HL-60 (cell line): Measurements from ENCODE around the gene PRDM16.

ENCODE experiments used
- CTCF ChIP-seq: IDR thresholded peaks from one replicate; pipeline ENCODE4 v1.5.1; 2011; ENCODE audit warnings: low read length, control low read depth, inconsistent platforms; ENCODE audit not compliant: insufficient read depth
- REST ChIP-seq: IDR thresholded peaks from 2 replicates; pipeline ENCODE4 v1.6.1; 2012; ENCODE audit warnings: low read depth; ENCODE audit not compliant: insufficient replicate concordance

DNA sequence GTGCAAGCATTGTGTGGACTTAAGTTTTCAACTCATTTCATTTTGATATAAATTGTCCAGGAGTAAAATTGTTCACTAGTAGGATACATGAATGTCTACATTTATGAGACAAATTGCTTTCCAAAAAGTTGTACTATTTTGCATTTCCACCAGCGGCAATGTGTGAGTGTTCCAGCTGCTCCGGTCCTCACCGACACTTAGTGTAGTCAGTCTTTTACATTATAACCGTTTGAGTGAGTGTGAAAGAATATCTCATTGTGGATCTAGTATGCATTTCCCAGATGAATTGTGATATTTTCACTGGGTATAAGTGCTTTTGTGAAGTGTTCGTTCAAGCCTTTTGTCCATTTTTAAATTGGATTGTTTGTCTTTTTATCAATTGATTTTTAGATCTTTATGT lies 274.0 kb downstream of the PRDM16 start:
- TF ChIP-seq CTCF (no peak), REST (no peak)
